ENCODE results near the gene CYB561D1. TPM values are rescaled to one million over a fixed set of nuclear protein-coding genes. Genes with fewer than 3 reads are reported as not detected.

The CYB561D1 gene
- total and polyA plus RNA-seq, 9 of the 15 experiments (the other 6 are each of a cell fraction or from before 2014, with no cell fraction given), result 0.71 to 7.2 (median 3.5) TPM

- no TSS peak for BruUV-seq (replicated peaks)
- no peak overlapping the region for H2AFZ ChIP-seq (ENCODE audit: low read depth, low read length)
- no peaks in the 10 kb centered on the region for H3K9me3 ChIP-seq (replicated peaks; ENCODE audit: control insufficient read depth, insufficient read depth, low read depth, low read length)
- H3K9ac ChIP-seq (ENCODE audit: insufficient read depth in 1 of 2, low read depth in 2 of 2, low read length in 2 of 2), result no peak overlapping the region
- H3K9me1 ChIP-seq (ENCODE audit: control insufficient read depth, insufficient read depth, low read length), result no peaks in the 10 kb centered on the region
- intact Hi-C loops (cut with micrococcal nuclease), result no loop called here
- ChIA-PET CTCF (ENCODE audit: low intra/inter-chr PET ratio) (no interaction called here), POLR2A (no interaction called here)
- no peaks in the 10 kb centered on the region; the same call in 1 of the 2 replicates for H4K20me1 ChIP-seq (replicated peaks; ENCODE audit: control insufficient read depth, insufficient read depth, low read length)
- H3K4me2 ChIP-seq (ENCODE audit: insufficient read depth, low read length), result no peak overlapping the region
- no peaks in the 10 kb centered on the region for H3K79me2 ChIP-seq (ENCODE audit: control insufficient read depth, insufficient read depth, low read length)
- H3K36me3 ChIP-seq (ENCODE audit: control insufficient read depth, insufficient read depth, low read length), result no peaks in the 10 kb centered on the region
- no peak overlapping the region for H3K27ac ChIP-seq (ENCODE audit: extremely low read depth, low read depth, low read length)
- WGBS (ENCODE audit: insufficient coverage, low coverage, missing lambda C conversion rate), result 22% methylated on average over 16 of the region's 23 CpGs
- in situ Hi-C loops (cut with MboI), result no loop called here
- FAIRE-seq, result no peak
- TF ChIP-seq CCAR2 (IDR thresholded peaks at IDR 0.05; ENCODE audit: low read depth, low read length) (no peak), RBM14 (IDR thresholded peaks at IDR 0.05; ENCODE audit: borderline replicate concordance, insufficient read depth, low read depth, low read length) (no peak), ZNF232 (CRISPR knock-in tag; IDR thresholded peaks at IDR 0.05) (no peak), ZC3H11A (IDR thresholded peaks at IDR 0.05; ENCODE audit: low read depth, low read length) (no peak), CREB5 (CRISPR knock-in tag; IDR thresholded peaks at IDR 0.05) (no peak), RNF2 (IDR thresholded peaks at IDR 0.05) (no peak), THRA (IDR thresholded peaks at IDR 0.05) (no peak), PCBP2 (IDR thresholded peaks at IDR 0.05; ENCODE audit: low read depth, low read length, poor library complexity, severe bottlenecking) (no peak), CXXC5 (CRISPR knock-in tag; IDR thresholded peaks at IDR 0.05) (no peak), STAG1 (CRISPR knock-in tag; IDR thresholded peaks at IDR 0.05; ENCODE audit: borderline replicate concordance) (no peak), ZNF695 (CRISPR knock-in tag; IDR thresholded peaks at IDR 0.05) (no peak), ZNF79 (CRISPR knock-in tag; IDR thresholded peaks at IDR 0.05; ENCODE audit: low read depth) (no peak), ESRRB (CRISPR knock-in tag; IDR thresholded peaks at IDR 0.05; ENCODE audit: borderline replicate concordance) (no peak), NCOA6 (IDR thresholded peaks at IDR 0.05) (no peak), RBM25 (IDR thresholded peaks at IDR 0.05; ENCODE audit: low read depth, low read length, severe bottlenecking) (no peak), BRF1 (IDR thresholded peaks at IDR 0.05; ENCODE audit: borderline replicate concordance, extremely low read depth, insufficient read length) (no peak), TGIF2 (CRISPR knock-in tag; IDR thresholded peaks at IDR 0.05) (no peak), SMAD2 (IDR thresholded peaks at IDR 0.05; ENCODE audit: low read depth, low read length) (no peak)
- no peak overlapping the region for H3K4me3 ChIP-seq
- no peak for ATAC-seq
- H3K27me3 ChIP-seq (ENCODE audit: control insufficient read depth in 2 of 2, insufficient read depth in 2 of 2, low read length in 2 of 2), result peaks cover 61 to 62% of the 10 kb centered on the region in 2 experiments
- H3K4me1 ChIP-seq (replicated peaks in 1 of 2; ENCODE audit: control insufficient read depth in 2 of 2, insufficient read depth in 2 of 2, low read length in 2 of 2), result peaks cover 0 to 11% of the 10 kb centered on the region in 2 experiments; a peak in 3 of 5 replicates
- DNase-seq (ENCODE audit: extremely low read depth in 1 of 4, low spot score in 3 of 4), result peak in 1 of 4 experiments; percentile 16
These were observed 26.6 kb upstream of the CYB561D1 start for GRCh38 chr1:109467301-109467777.

All from K562 (cell line).